ENCODE measurements around the gene OOSP1.
"Not testable (repeated sequence)": the region's sequence is repeated elsewhere in the genome, so short reads cannot be mapped to it uniquely, and the experiment has no call there.

Gene OOSP1

GRCh38 chr11:59981106-59981770 is 43.0 kb downstream of the OOSP1 start:
- ATAC-seq (ENCODE audit: insufficient read depth, low read depth), result no peak

GRCh38 chr11:59982037-59982436 is 43.8 kb downstream of the OOSP1 start:
- H3K79me2 ChIP-seq (ENCODE audit: insufficient read depth, low read length); H3K4me3 ChIP-seq (ENCODE audit: low read depth in 1 of 2, low read length in 2 of 2); H3K4me2 ChIP-seq (ENCODE audit: insufficient read depth, low read length); H3K27me3 ChIP-seq (ENCODE audit: insufficient read depth, low read length, poor library complexity); H3K9ac ChIP-seq (ENCODE audit: low read depth, low read length); H3K27ac ChIP-seq (ENCODE audit: low read length); H2AFZ ChIP-seq (ENCODE audit: low read depth, low read length); H4K20me1 ChIP-seq (ENCODE audit: insufficient read depth, low read length); H3K4me1 ChIP-seq (ENCODE audit: insufficient read depth, low read length); H3K36me3 ChIP-seq (ENCODE audit: insufficient read depth, low read length); ATAC-seq (ENCODE audit: insufficient read depth, low read depth); DNase-seq; H3K9me3 ChIP-seq (ENCODE audit: insufficient read depth, low read length, severe bottlenecking): not testable (repeated sequence)

More at GRCh38 chr11:59981106-59981770, 43.0 kb downstream of the OOSP1 start:
- no peak overlapping the region for H3K4me3 ChIP-seq (ENCODE audit: low read depth in 1 of 2, low read length in 2 of 2)
- no peak overlapping the region for H2AFZ ChIP-seq (ENCODE audit: low read depth, low read length)
- no peak overlapping the region for H3K27ac ChIP-seq (ENCODE audit: low read length)
- H3K4me1 ChIP-seq (ENCODE audit: insufficient read depth, low read length), result no peaks in the 10 kb centered on the region
- H4K20me1 ChIP-seq (ENCODE audit: insufficient read depth, low read length), result no peaks in the 10 kb centered on the region
- H3K27me3 ChIP-seq (ENCODE audit: insufficient read depth, low read length, poor library complexity), result no peaks in the 10 kb centered on the region
- H3K36me3 ChIP-seq (ENCODE audit: insufficient read depth, low read length), result no peaks in the 10 kb centered on the region
- no peaks in the 10 kb centered on the region for H3K9me3 ChIP-seq (ENCODE audit: insufficient read depth, low read length, severe bottlenecking)
- H3K79me2 ChIP-seq (ENCODE audit: insufficient read depth, low read length), result no peaks in the 10 kb centered on the region
- no peak overlapping the region for H3K9ac ChIP-seq (ENCODE audit: low read depth, low read length)
- TF ChIP-seq EZH2 (IDR thresholded peaks at IDR 0.05; ENCODE audit: borderline replicate concordance, low read depth, low read length, severe bottlenecking) (no peak), CTCF (IDR thresholded peaks at IDR 0.05; ENCODE audit: borderline replicate concordance, extremely low read depth, low read length, poor library complexity, severe bottlenecking) (no peak)
- no peak for DNase-seq
- no peak overlapping the region for H3K4me2 ChIP-seq (ENCODE audit: insufficient read depth, low read length)

GRCh38 chr11:59983212-59983611 is 45.0 kb downstream of the OOSP1 start:
- no peak overlapping the region for H3K27ac ChIP-seq (ENCODE audit: low read length)
- no peaks in the 10 kb centered on the region for H3K36me3 ChIP-seq (ENCODE audit: insufficient read depth, low read length)
- ATAC-seq (ENCODE audit: insufficient read depth, low read depth), result no peak
- no peaks in the 10 kb centered on the region for H3K27me3 ChIP-seq (ENCODE audit: insufficient read depth, low read length, poor library complexity)
- no peak overlapping the region for H3K4me2 ChIP-seq (ENCODE audit: insufficient read depth, low read length)
- TF ChIP-seq CTCF (IDR thresholded peaks at IDR 0.05; ENCODE audit: borderline replicate concordance, extremely low read depth, low read length, poor library complexity, severe bottlenecking) (no peak), EZH2 (IDR thresholded peaks at IDR 0.05; ENCODE audit: borderline replicate concordance, low read depth, low read length, severe bottlenecking) (no peak)
- no peak overlapping the region for H3K4me3 ChIP-seq (ENCODE audit: low read depth in 1 of 2, low read length in 2 of 2)
- H4K20me1 ChIP-seq (ENCODE audit: insufficient read depth, low read length), result no peaks in the 10 kb centered on the region
- DNase-seq, result no peak
- H2AFZ ChIP-seq (ENCODE audit: low read depth, low read length), result no peak overlapping the region
- H3K9ac ChIP-seq (ENCODE audit: low read depth, low read length), result no peak overlapping the region
- H3K79me2 ChIP-seq (ENCODE audit: insufficient read depth, low read length), result no peaks in the 10 kb centered on the region
- no peaks in the 10 kb centered on the region for H3K4me1 ChIP-seq (ENCODE audit: insufficient read depth, low read length)
- H3K9me3 ChIP-seq (ENCODE audit: insufficient read depth, low read length, severe bottlenecking), result no peaks in the 10 kb centered on the region

DNA sequence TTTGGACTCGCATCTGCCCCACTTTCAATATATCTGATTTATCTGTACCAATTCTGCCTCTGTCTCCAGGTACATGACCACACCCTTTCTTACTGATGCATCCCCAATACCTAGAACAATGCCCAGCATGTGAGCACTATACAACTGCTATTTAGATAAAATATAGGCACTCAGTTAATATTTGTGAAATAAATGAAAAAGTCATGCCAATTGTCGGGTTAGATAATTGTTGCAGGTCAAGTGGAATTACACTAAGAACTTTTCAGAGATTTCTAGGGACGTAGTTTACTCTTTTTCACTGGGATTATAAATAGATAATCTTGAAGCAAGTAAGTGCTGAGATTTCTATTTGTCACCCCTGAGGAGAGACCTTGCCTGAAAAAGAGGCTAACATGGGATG is 46.1 kb downstream of the OOSP1 start:
- DNase-seq (no peak), ATAC-seq (ENCODE audit: insufficient read depth, low read depth) (no peak)
- no peaks in the 10 kb centered on the region for H3K4me1 ChIP-seq (ENCODE audit: insufficient read depth, low read length)
- no peaks in the 10 kb centered on the region for H3K36me3 ChIP-seq (ENCODE audit: insufficient read depth, low read length)
- H3K9me3 ChIP-seq (ENCODE audit: insufficient read depth, low read length, severe bottlenecking), result no peaks in the 10 kb centered on the region
- no peaks in the 10 kb centered on the region for H4K20me1 ChIP-seq (ENCODE audit: insufficient read depth, low read length)
- H3K9ac ChIP-seq (ENCODE audit: low read depth, low read length), result no peak overlapping the region
- no peak overlapping the region for H2AFZ ChIP-seq (ENCODE audit: low read depth, low read length)
- no peaks in the 10 kb centered on the region for H3K27me3 ChIP-seq (ENCODE audit: insufficient read depth, low read length, poor library complexity)
- no peak for TF ChIP-seq CTCF (IDR thresholded peaks at IDR 0.05; ENCODE audit: borderline replicate concordance, extremely low read depth, low read length, poor library complexity, severe bottlenecking)
- TF ChIP-seq EZH2 (IDR thresholded peaks at IDR 0.05; ENCODE audit: borderline replicate concordance, low read depth, low read length, severe bottlenecking), result no peak
- no peak overlapping the region for H3K4me2 ChIP-seq (ENCODE audit: insufficient read depth, low read length)
- no peak overlapping the region for H3K4me3 ChIP-seq (ENCODE audit: low read depth in 1 of 2, low read length in 2 of 2)
- H3K79me2 ChIP-seq (ENCODE audit: insufficient read depth, low read length), result no peaks in the 10 kb centered on the region
- no peak overlapping the region for H3K27ac ChIP-seq (ENCODE audit: low read length)
